SK-MEL-5 (cell line): ENCODE measurements around the gene TOMM34. TPM values are rescaled to one million over a fixed set of nuclear protein-coding genes. Genes with fewer than 3 reads are reported as not detected.
A peak's percentile ranks its signal among the peaks of the same experiment; 100 is the strongest.

Source experiments
- DNase-seq: peaks from one replicate; pipeline ENCODE4 v3.0.0-alpha.2; 2016; ENCODE audit warnings: low read depth, low spot score
- in situ Hi-C: cut with HindIII; loops from 2 replicates; pipeline ENCODE4 v1.10.0; 2016; ENCODE audit warnings: low sequenced_read_pairs, high pct_unique_total_duplicates, low pct_unique_long_range_greater_than_20kb
- small RNA-seq, 2 experiments: library from RNA; depleted of rRNA; stranded (forward); fragments of <200 nt; gene quantifications; one replicate each; pipeline ENCODE3, GENCODE V24; 2014
- total RNA-seq: library from RNA; depleted of rRNA; stranded (reverse); fragments of >200 nt; shearing (Covaris generic); gene quantifications from 2 replicates; pipeline ENCODE4 v1.2.3, GENCODE V29; 2014; rRNA removed

The TOMM34 gene
- total RNA-seq, 1 experiment from 2014 or later: 41.5 TPM

- in situ Hi-C loops: no loop called here
Observed at GRCh38 chr20:44911264-44911921, 48.8 kb downstream of the TOMM34 start.

DNA sequence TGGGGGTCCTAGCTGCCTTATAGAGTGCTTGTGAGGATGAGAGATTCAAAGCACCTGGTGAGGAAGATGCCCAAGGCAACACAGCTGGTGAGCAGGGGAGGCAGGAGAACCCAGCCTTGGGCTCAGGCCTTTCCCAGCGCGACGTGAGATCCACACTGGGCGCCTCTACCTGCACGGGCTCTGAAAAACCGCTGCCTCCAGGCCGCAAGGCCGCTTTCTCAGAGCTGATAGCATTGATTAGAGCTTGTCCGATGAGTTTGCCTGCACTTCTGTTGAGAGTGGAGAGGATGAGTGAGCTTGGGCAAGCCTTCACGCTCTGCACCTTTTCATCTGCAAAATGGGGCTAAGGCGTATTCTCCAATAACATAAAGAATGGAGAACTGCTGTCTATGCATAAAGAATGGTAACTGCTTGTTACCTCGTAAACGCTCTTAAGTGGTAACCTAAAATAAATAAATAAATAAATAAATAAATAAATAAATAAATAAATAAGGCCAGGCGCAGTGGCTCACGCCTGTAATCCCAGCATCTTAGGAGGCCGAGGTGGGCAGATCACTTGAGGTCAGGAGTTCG, 49.4 kb downstream of the TOMM34 start:
- DNase-seq: no peak
- in situ Hi-C loops: no loop called here

More at GRCh38 chr20:44911264-44911921, 48.8 kb downstream of the TOMM34 start:
- peak; percentile 91 for DNase-seq

DNA sequence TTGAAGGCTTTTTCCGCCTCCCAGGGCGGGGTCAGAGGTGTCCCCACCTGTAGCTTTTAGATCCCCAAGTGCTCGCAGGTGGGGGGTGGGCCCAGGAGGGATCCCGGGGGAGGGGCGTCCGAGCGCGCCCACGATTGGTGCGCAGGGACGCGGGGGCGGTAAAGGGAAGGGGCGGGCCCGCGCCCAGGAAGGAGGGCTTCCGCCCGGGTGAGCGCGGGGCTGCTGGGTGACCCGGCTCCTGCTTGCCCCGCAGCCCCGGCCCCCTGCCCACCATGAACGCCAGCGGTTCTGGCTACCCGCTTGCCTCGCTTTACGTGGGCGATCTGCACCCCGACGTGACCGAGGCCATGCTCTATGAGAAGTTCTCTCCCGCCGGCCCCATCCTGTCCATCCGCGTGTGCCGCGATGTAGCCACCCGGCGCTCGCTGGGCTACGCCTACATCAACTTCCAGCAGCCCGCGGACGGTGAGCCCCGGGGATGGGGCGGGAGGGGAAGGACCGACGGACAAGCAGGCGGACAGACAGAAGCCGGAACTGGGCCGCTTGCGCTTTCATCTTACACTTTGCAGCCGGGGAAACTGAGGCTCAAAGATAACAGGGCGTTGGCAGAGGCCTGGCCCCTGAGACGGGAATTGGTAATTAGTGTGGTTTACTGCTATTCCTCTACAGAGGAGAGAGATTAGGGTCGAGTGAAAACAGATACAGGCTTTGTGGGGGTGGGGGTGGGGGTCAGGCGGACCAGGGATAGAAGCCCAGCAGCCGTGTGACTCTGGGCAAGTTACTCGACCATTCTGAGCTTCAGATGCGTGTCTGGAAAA, 50.1 kb downstream of the TOMM34 start, which contains the start of gene PABPC1L:
Gene PABPC1L, plus strand, starts transcription at position 189 of the 818 bp plus-strand sequence. Its CDS starts 84 bp downstream, at position 273.
- in situ Hi-C loops: no loop called here

DNA sequence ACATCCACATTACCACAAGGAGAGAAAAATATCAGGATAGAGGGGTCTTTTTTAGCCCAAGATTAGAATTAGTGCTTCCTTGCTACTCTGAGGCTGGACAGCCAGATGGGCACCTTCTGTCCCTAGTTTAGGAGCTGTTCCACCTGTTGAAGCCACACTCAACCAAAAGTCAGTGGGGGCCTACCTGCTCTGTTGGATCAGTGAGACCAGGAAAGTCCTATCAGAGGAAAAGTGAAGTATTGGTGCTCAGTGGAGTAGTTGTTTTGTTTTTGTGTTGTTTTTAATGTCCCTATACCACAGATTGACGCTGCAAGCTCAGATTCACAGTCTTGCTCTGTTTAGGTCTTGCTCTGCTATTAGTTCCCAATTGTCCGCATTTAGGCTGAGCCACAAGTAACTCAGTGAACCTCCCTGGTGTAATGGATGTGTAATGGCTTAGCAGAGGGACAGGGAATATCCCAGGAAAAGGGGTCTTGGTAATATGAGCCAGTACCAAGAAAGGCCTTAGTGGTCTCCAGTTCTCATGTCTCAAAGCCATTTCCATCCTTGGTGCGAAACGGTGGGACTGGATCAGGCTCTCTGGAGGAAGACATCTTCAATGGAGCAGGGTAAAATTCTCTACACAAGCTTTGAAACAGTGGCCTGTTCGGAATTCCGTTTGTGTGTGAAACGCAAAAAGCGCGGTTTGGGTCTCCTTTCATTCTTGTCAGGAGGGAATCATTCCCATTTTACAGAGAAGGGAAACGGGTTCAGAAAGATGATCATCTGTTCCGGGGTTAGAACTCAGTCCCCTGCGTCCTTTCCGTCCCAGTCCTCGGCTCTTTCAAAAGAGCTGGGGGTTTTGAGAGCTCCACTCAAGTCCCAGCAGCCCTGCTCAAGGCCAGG, 51.0 kb downstream of the TOMM34 start:
- DNase-seq: no peak

More for the DNA sequence above, 50.1 kb downstream of the TOMM34 start, which contains the start of gene PABPC1L:
- peak; percentile 76 for DNase-seq

GRCh38 chr20:44904377-44904776, 55.8 kb downstream of the TOMM34 start:
- no peak for DNase-seq
- in situ Hi-C loops: no loop called here

More for the DNA sequence above, 51.0 kb downstream of the TOMM34 start:
- in situ Hi-C loops: no loop called here

DNA sequence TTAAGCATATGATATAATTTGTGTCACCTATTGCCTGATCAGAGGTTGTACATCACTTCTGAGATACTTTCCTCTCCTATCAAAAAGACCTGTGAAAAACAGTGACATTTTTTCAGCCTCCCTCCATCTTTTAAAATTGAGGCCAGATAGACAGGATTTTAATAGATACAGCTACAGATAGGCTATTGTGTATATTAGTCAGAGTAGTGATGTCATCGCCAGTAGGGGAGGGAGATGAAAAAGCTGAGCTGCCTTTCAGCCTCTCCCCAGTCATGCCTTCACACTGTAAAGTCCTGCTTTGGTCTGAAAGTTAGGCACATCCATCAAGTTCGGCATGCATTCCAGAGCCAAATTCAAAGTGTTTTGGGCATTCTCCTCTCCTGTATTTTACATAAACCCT, 58.2 kb downstream of the TOMM34 start:
- in situ Hi-C loops: no loop called here
- DNase-seq: peak; percentile 58

- in situ Hi-C loops: no loop called here
- DNase-seq: no peak
Observed at GRCh38 chr20:44900231-44900854, 59.9 kb downstream of the TOMM34 start.

- in situ Hi-C loops: no loop called here
Observed at GRCh38 chr20:44897133-44897532, 63.1 kb downstream of the TOMM34 start.

DNA sequence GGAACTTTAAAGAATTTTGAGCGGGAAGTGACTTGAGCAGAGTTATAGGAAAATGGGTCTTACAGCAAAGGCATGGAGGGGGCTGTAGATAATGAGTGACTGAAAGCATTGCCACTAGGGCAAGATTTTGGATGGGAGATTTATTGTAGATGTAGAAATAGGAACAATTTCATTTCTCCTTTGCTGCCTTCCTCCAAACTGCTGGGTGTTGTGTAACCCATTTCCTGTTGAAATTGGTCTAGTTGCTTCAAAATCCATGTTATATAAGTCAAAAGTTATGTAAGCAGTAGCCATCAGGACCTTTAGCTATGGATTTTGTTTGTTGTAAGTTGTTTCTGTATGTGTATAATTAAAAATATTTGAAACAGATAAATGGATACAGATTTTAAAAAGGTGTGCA, 63.6 kb downstream of the TOMM34 start:
- in situ Hi-C loops: no loop called here
- DNase-seq: no peak

More at GRCh38 chr20:44897133-44897532, 63.1 kb downstream of the TOMM34 start:
- DNase-seq: no peak

DNA sequence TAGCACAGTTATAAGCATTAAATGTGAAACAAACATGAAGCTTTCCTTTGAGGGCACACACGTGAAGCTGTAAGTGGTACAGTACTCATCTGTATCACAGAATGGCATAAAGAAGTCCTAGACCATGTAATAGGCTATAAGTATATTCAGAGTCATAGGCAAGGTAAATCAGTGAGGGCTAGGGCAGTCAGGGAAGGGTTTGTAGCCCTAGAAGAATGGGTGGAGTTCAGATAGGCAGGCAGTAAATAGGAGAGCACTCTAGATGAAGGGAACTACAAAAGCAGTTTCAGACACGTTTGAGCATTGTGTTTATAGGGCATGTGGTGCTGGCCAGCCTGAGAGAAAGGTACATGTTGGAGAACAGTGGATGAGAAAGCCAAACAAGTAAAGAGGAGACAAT, 65.2 kb downstream of the TOMM34 start:
- in situ Hi-C loops: no loop called here
- DNase-seq: no peak

Small RNA genes lying within 50 kb of the gene (small RNA-seq; reads per million reads assigned to genes)
- gene RF00019: 0 reads per million in 2 experiments

Other genes starting within 250 kb of the TOMM34 start
- 0.45 and 0.85 TPM in 2 replicates for gene CCN5, start 245.0 kb downstream of the TOMM34 start, total RNA-seq
- gene KCNK15, start 214.5 kb downstream of the TOMM34 start, total RNA-seq: 0.13 TPM in 1 of 2 replicates, not detected in the other
- 10.7 and 10.9 TPM in 2 replicates for gene RIMS4, start 149.9 kb downstream of the TOMM34 start, total RNA-seq
- gene YWHAB, start 74.7 kb downstream of the TOMM34 start, total RNA-seq: 129 and 134 TPM in 2 replicates
- gene PABPC1L, start 50.3 kb downstream of the TOMM34 start, total RNA-seq: 13.3 and 17.1 TPM in 2 replicates
- 31.4 and 34.4 TPM in 2 replicates for gene STK4, start 6.1 kb upstream of the TOMM34 start, total RNA-seq
- gene KCNS1, start 140.7 kb upstream of the TOMM34 start, total RNA-seq: 1.1 and 1.7 TPM in 2 replicates
- not detected in 2 replicates for gene WFDC5, start 154.8 kb upstream of the TOMM34 start, total RNA-seq
- not detected in 2 replicates for gene WFDC12, start 164.1 kb upstream of the TOMM34 start, total RNA-seq
- gene PI3, start 214.5 kb upstream of the TOMM34 start, total RNA-seq: 0.40 and 0.56 TPM in 2 replicates
- not detected in 2 replicates for gene SEMG1, start 246.6 kb upstream of the TOMM34 start, total RNA-seq